NCI-H1092 treated with DMSO at 0.1 percent for 48 hours (cell line): ENCODE data around the gene SEZ6L2.

Source experiments
- DNase-seq: peaks from one replicate; lab custom pipeline; 2025; lab: John Stamatoyannopoulos, UW

The SEZ6L2 gene

DNA sequence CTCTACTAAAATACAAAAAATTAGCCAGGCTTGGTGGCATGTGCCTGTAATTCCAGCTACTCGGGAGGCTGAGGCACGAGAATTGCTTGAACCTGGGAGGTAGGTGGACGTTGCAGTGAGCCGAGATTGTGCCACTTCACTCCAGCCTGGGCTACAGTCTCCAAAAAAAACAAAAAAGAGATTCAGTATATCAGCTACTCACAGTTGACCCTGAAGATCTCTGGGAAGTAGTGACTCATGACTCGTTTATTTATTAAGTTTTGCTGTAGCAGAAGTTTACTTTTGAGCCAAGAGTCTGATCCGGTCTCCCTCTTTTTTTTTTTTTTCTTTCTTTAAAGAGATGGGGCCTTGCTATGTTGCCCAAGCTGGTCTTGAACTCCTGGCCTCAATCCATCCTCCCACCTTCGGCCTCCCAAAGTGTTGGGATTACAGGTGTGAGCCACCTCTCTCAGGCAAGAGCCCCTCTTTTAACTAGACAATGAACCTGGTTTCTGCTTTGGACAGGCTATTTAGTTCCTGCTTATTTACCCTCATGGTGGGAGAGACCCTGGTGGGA is 74.7 kb downstream of the SEZ6L2 start:
- DNase-seq: no peak

DNA sequence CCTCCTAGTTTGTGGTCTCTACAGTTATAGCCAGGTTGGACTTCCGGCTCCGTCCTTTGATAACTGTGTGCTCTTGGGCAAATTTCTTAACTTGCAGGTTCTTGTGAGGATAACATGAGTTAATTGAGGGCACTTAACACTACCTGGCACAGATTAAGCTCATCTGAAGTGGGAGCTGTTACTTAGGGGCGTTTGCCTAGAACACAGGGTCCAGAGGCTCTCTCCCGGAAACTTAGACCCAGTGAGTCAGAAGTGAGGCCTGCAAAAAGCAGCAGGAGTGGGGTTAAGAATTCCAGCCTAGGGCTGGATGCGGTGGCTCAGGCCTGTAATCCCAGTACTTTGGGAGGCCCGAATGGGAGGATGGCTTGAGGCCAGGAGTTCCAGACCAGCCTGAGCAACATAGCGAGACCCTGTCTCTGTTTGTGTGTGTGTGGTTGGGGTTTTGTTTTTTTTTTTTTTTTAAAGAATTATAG is 77.7 kb downstream of the SEZ6L2 start:
- DNase-seq: no peak
